ENCODE data around the gene PSMC5. TPM values are rescaled to one million over a fixed set of nuclear protein-coding genes. Genes with fewer than 3 reads are reported as not detected.
A peak's percentile ranks its signal among the peaks of the same experiment; 100 is the strongest.

PSMC5 gene
- total and polyA plus RNA-seq, 9 of the 15 experiments (the other 6 are each of a cell fraction or from before 2014, with no cell fraction given), result 89.2 to 393 (median 161) TPM

DNA sequence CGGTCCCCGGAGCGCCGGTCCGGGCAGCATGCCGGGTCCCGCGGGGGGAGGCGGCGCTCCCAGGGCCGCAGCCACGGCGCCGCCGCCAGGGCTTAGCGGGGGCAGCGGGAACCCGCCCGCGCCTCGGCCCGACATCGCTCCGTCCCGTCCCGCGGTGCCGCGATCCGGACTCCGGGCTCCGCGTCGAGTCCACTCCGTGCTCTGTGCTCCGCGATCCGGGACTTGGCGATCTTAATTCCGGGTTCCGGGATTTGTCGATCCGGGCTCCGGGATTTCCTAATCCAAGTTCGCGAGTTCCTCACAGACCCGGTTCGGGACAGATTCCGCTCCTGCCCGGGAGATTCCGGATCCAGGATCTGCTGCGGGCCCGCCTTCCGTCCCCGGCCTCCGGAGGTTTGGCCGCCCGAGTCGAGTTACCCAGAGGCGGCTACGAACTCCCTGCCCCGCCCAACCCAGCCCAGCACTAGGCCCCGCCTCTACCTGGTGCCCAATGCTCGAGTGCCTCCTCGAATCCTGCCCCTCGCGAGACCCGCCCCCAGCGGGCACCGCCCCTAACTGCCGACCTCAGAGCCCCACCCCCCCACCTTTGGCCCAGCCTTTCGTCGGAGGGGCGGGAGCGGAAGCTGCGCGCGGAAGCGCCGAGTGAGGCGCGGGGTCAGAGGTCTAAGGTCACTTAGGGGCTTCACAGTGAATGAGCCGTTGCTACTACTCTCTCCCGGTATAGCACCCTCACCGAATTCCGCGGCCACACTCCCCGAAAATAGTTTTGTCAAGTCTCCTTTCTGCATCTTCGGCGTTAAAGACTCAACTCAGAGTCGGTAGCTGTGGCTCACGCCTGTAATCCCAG is 15.5 kb downstream of the PSMC5 start, which contains the start of gene SMARCD2 (continued):
- TF ChIP-seq, protein P1, sequence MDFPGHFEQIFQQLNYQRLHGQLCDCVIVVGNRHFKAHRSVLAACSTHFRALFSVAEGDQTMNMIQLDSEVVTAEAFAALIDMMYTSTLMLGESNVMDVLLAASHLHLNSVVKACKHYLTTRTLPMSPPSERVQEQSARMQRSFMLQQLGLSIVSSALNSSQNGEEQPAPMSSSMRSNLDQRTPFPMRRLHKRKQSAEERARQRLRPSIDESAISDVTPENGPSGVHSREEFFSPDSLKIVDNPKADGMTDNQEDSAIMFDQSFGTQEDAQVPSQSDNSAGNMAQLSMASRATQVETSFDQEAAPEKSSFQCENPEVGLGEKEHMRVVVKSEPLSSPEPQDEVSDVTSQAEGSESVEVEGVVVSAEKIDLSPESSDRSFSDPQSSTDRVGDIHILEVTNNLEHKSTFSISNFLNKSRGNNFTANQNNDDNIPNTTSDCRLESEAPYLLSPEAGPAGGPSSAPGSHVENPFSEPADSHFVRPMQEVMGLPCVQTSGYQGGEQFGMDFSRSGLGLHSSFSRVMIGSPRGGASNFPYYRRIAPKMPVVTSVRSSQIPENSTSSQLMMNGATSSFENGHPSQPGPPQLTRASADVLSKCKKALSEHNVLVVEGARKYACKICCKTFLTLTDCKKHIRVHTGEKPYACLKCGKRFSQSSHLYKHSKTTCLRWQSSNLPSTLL (IDR thresholded peaks at IDR 0.05), result no peak
- peak; percentile 98 for TF ChIP-seq CXXC5 (CRISPR knock-in tag; IDR thresholded peaks at IDR 0.05)
- TF ChIP-seq ZNF589 (CRISPR knock-in tag; IDR thresholded peaks at IDR 0.05; ENCODE audit: low read depth), result peak; percentile 75; the same call in 1 of the 2 replicates
- TF ChIP-seq KDM5B (IDR thresholded peaks at IDR 0.05; ENCODE audit: insufficient replicate concordance, low read depth, low read length), result peak; percentile 45
- TF ChIP-seq, protein P2, sequence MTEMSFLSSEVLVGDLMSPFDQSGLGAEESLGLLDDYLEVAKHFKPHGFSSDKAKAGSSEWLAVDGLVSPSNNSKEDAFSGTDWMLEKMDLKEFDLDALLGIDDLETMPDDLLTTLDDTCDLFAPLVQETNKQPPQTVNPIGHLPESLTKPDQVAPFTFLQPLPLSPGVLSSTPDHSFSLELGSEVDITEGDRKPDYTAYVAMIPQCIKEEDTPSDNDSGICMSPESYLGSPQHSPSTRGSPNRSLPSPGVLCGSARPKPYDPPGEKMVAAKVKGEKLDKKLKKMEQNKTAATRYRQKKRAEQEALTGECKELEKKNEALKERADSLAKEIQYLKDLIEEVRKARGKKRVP (CRISPR knock-in tag; IDR thresholded peaks at IDR 0.05), result peak; percentile 59; the same call in 1 of the 2 replicates
- TF ChIP-seq MCM7 (IDR thresholded peaks at IDR 0.05), result no peak
- TF ChIP-seq, protein P3, sequence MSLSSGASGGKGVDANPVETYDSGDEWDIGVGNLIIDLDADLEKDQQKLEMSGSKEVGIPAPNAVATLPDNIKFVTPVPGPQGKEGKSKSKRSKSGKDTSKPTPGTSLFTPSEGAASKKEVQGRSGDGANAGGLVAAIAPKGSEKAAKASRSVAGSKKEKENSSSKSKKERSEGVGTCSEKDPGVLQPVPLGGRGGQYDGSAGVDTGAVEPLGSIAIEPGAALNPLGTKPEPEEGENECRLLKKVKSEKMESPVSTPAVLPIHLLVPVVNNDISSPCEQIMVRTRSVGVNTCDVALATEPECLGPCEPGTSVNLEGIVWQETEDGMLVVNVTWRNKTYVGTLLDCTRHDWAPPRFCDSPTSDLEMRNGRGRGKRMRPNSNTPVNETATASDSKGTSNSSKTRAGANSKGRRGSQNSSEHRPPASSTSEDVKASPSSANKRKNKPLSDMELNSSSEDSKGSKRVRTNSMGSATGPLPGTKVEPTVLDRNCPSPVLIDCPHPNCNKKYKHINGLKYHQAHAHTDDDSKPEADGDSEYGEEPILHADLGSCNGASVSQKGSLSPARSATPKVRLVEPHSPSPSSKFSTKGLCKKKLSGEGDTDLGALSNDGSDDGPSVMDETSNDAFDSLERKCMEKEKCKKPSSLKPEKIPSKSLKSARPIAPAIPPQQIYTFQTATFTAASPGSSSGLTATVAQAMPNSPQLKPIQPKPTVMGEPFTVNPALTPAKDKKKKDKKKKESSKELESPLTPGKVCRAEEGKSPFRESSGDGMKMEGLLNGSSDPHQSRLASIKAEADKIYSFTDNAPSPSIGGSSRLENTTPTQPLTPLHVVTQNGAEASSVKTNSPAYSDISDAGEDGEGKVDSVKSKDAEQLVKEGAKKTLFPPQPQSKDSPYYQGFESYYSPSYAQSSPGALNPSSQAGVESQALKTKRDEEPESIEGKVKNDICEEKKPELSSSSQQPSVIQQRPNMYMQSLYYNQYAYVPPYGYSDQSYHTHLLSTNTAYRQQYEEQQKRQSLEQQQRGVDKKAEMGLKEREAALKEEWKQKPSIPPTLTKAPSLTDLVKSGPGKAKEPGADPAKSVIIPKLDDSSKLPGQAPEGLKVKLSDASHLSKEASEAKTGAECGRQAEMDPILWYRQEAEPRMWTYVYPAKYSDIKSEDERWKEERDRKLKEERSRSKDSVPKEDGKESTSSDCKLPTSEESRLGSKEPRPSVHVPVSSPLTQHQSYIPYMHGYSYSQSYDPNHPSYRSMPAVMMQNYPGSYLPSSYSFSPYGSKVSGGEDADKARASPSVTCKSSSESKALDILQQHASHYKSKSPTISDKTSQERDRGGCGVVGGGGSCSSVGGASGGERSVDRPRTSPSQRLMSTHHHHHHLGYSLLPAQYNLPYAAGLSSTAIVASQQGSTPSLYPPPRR (CRISPR knock-in tag; IDR thresholded peaks at IDR 0.05; ENCODE audit: borderline replicate concordance), result peak; percentile 88; the same call in 1 of the 2 replicates
- TF ChIP-seq SPI1 (IDR thresholded peaks at IDR 0.05; ENCODE audit: borderline replicate concordance, low read depth, low read length), result peak; percentile 79
- no peak for TF ChIP-seq TSC22D4 (tag; IDR thresholded peaks at IDR 0.05)
- no peak for TF ChIP-seq HNRNPUL1 (IDR thresholded peaks at IDR 0.05; ENCODE audit: low read length)
- no peak for TF ChIP-seq KHSRP (IDR thresholded peaks at IDR 0.05)
- TF ChIP-seq KAT7 (CRISPR knock-in tag; IDR thresholded peaks at IDR 0.05; ENCODE audit: borderline replicate concordance), result peak; percentile 93; the same call in 1 of the 2 replicates
- peak; percentile 75 to 89; a peak in 3 of 4 replicates for TF ChIP-seq ARNT (IDR thresholded peaks at IDR 0.05)
- TF ChIP-seq ETS2 (tag; IDR thresholded peaks at IDR 0.05; ENCODE audit: borderline replicate concordance, poor library complexity, severe bottlenecking), result peak; percentile 69
- no peak for TF ChIP-seq SAP30 (IDR thresholded peaks at IDR 0.05; ENCODE audit: borderline replicate concordance, insufficient read depth, low read depth, low read length, poor library complexity, severe bottlenecking)
- TF ChIP-seq CC2D1A (IDR thresholded peaks at IDR 0.05), result peak; percentile 17; the same call in 1 of the 2 replicates
- TF ChIP-seq ZNF165 (CRISPR knock-in tag; IDR thresholded peaks at IDR 0.05; ENCODE audit: borderline replicate concordance), result no peak
- TF ChIP-seq HDAC3 (IDR thresholded peaks at IDR 0.05; ENCODE audit: borderline replicate concordance, partially characterized antibody), result peak; percentile 100

Data from K562 (cell line).